ENCODE data around the gene PDE1C.

PDE1C gene

GRCh38 chr7:31975546-31975945, 94.7 kb downstream of the PDE1C start:
- Histone ChIP-seq H3K4me1 (ENCODE audit: insufficient read depth, low read length, poor library complexity, severe bottlenecking) (no peaks in the 10 kb centered on the region), H3K27me3 (ENCODE audit: insufficient read depth, low read length, poor library complexity, severe bottlenecking) (no peaks in the 10 kb centered on the region), H3F3A (ENCODE audit: low read depth) (no peaks in the 10 kb centered on the region), H3K9me2 (replicated peaks; ENCODE audit: low read depth, low read length) (no peaks in the 10 kb centered on the region), H2AFZ (ENCODE audit: low read length) (no peak overlapping the region), H3K4me2 (ENCODE audit: low read depth, low read length, poor library complexity, severe bottlenecking) (no peak overlapping the region), H4K20me1 (ENCODE audit: insufficient read depth, low read length, poor library complexity, severe bottlenecking) (no peaks in the 10 kb centered on the region), H3K4me3 (ENCODE audit: low read length, poor library complexity, severe bottlenecking) (no peak overlapping the region), H3K9me3 (ENCODE audit: insufficient read depth, low read depth, low read length) (no peaks in the 10 kb centered on the region), H3K36me3 (ENCODE audit: insufficient read depth, low read length) (no peaks in the 10 kb centered on the region), H3K79me2 (ENCODE audit: insufficient read depth, low read length) (no peaks in the 10 kb centered on the region), H3K9ac (ENCODE audit: low read depth, low read length, poor library complexity, severe bottlenecking) (no peak overlapping the region)
- no peak for TF ChIP-seq CTCF (conservative IDR thresholded peaks at IDR 0.05; ENCODE audit: low read length)
- no peak for TF ChIP-seq EZH2phosphoT487 (IDR thresholded peaks at IDR 0.05; ENCODE audit: borderline replicate concordance)

GRCh38 chr7:31974351-31974750, 95.9 kb downstream of the PDE1C start:
- TF ChIP-seq EZH2phosphoT487 (IDR thresholded peaks at IDR 0.05; ENCODE audit: borderline replicate concordance) (no peak), CTCF (conservative IDR thresholded peaks at IDR 0.05; ENCODE audit: low read length) (no peak)
- Histone ChIP-seq H3K4me3 (ENCODE audit: low read length, poor library complexity, severe bottlenecking) (no peak overlapping the region), H3K4me1 (ENCODE audit: insufficient read depth, low read length, poor library complexity, severe bottlenecking) (no peaks in the 10 kb centered on the region), H3K9ac (ENCODE audit: low read depth, low read length, poor library complexity, severe bottlenecking) (no peak overlapping the region), H3F3A (ENCODE audit: low read depth) (no peaks in the 10 kb centered on the region), H4K20me1 (ENCODE audit: insufficient read depth, low read length, poor library complexity, severe bottlenecking) (no peaks in the 10 kb centered on the region), H3K79me2 (ENCODE audit: insufficient read depth, low read length) (no peaks in the 10 kb centered on the region), H3K9me3 (ENCODE audit: insufficient read depth, low read depth, low read length) (no peaks in the 10 kb centered on the region), H3K9me2 (replicated peaks; ENCODE audit: low read depth, low read length) (no peaks in the 10 kb centered on the region), H3K27me3 (ENCODE audit: insufficient read depth, low read length, poor library complexity, severe bottlenecking) (no peaks in the 10 kb centered on the region), H3K4me2 (ENCODE audit: low read depth, low read length, poor library complexity, severe bottlenecking) (no peak overlapping the region), H2AFZ (ENCODE audit: low read length) (no peak overlapping the region), H3K36me3 (ENCODE audit: insufficient read depth, low read length) (no peaks in the 10 kb centered on the region)

- H3K36me3 ChIP-seq (ENCODE audit: insufficient read depth, low read length): no peaks in the 10 kb centered on the region
- no peaks in the 10 kb centered on the region for H4K20me1 ChIP-seq (ENCODE audit: insufficient read depth, low read length, poor library complexity, severe bottlenecking)
- H3K4me1 ChIP-seq (ENCODE audit: insufficient read depth, low read length, poor library complexity, severe bottlenecking): no peaks in the 10 kb centered on the region
- H3K27me3 ChIP-seq (ENCODE audit: insufficient read depth, low read length, poor library complexity, severe bottlenecking): no peaks in the 10 kb centered on the region
- no peak overlapping the region for H2AFZ ChIP-seq (ENCODE audit: low read length)
- no peaks in the 10 kb centered on the region for H3K79me2 ChIP-seq (ENCODE audit: insufficient read depth, low read length)
- H3K9ac ChIP-seq (ENCODE audit: low read depth, low read length, poor library complexity, severe bottlenecking): no peak overlapping the region
- no peaks in the 10 kb centered on the region for H3K9me3 ChIP-seq (ENCODE audit: insufficient read depth, low read depth, low read length)
- H3K4me3 ChIP-seq (ENCODE audit: low read length, poor library complexity, severe bottlenecking): no peak overlapping the region
- H3K4me2 ChIP-seq (ENCODE audit: low read depth, low read length, poor library complexity, severe bottlenecking): no peak overlapping the region
- no peaks in the 10 kb centered on the region for H3F3A ChIP-seq (ENCODE audit: low read depth)
- TF ChIP-seq EZH2phosphoT487 (IDR thresholded peaks at IDR 0.05; ENCODE audit: borderline replicate concordance): no peak
- TF ChIP-seq CTCF (conservative IDR thresholded peaks at IDR 0.05; ENCODE audit: low read length): no peak
- no peaks in the 10 kb centered on the region for H3K9me2 ChIP-seq (replicated peaks; ENCODE audit: low read depth, low read length)
Observed at GRCh38 chr7:31971049-31971667, 99.0 kb downstream of the PDE1C start.
